Type B pancreatic cell (in vitro differentiated cells): ENCODE measurements around the gene TARBP2. TPM values are rescaled to one million over a fixed set of nuclear protein-coding genes. Genes with fewer than 3 reads are reported as not detected.
"Not testable (repeated sequence)": the region's sequence is repeated elsewhere in the genome, so short reads cannot be mapped to it uniquely, and the experiment has no call there.

Experiments used
- DNase-seq: peaks from one replicate; pipeline ENCODE4 v3.0.0; 2021; ENCODE audit warnings: mixed read lengths; ENCODE audit not compliant: unreplicated experiment; ENCODE audit errors: extremely low spot score
- H3K27ac Mint-ChIP-seq: 2 replicates; pipeline ENCODE4 v1.8.0; 2021; ENCODE audit warnings: mild to moderate bottlenecking, mixed read lengths
- H3K27me3 Mint-ChIP-seq: 2 replicates; pipeline ENCODE4 v1.8.0; 2021; ENCODE audit warnings: mixed read lengths
- H3K36me3 Mint-ChIP-seq: 2 replicates; pipeline ENCODE4 v1.8.0; 2021; ENCODE audit warnings: mixed read lengths
- H3K4me1 Mint-ChIP-seq: one replicate; pipeline ENCODE4 v1.8.0; 2021; ENCODE audit warnings: mixed read lengths; ENCODE audit not compliant: unreplicated experiment
- H3K4me3 Mint-ChIP-seq: 2 replicates; pipeline ENCODE4 v1.8.0; 2021; ENCODE audit warnings: mild to moderate bottlenecking, mixed read lengths
- H3K9me3 Mint-ChIP-seq: 2 replicates; pipeline ENCODE4 v1.8.0; 2021; ENCODE audit warnings: mixed read lengths
- total RNA-seq: library from RNA; stranded (reverse); gene quantifications from 2 replicates; pipeline ENCODE4 v1.2.1, GENCODE V29; 2021; ENCODE audit warnings: low replicate concordance
- TF ChIP-seq, protein P1 (sequence below): fragments of 200-600 bp; sonication (generic); conservative IDR thresholded peaks from 2 replicates; pipeline ENCODE4 v1.5.0; 2021; ENCODE audit warnings: antibody characterized with exemption, mild to moderate bottlenecking

Gene TARBP2
- total RNA-seq, 1 donor from 2014 or later, result 52.3 TPM

GRCh38 chr12:53538209-53538689 lies 37.2 kb downstream of the TARBP2 start:
- no peak for DNase-seq
- peak overlapping the region; percentile 66 for H3K27ac Mint-ChIP-seq
- H3K9me3 Mint-ChIP-seq, result no peaks in the 10 kb centered on the region
- peaks cover 10% of the 10 kb centered on the region for H3K4me1 Mint-ChIP-seq
- TF ChIP-seq, protein P1, sequence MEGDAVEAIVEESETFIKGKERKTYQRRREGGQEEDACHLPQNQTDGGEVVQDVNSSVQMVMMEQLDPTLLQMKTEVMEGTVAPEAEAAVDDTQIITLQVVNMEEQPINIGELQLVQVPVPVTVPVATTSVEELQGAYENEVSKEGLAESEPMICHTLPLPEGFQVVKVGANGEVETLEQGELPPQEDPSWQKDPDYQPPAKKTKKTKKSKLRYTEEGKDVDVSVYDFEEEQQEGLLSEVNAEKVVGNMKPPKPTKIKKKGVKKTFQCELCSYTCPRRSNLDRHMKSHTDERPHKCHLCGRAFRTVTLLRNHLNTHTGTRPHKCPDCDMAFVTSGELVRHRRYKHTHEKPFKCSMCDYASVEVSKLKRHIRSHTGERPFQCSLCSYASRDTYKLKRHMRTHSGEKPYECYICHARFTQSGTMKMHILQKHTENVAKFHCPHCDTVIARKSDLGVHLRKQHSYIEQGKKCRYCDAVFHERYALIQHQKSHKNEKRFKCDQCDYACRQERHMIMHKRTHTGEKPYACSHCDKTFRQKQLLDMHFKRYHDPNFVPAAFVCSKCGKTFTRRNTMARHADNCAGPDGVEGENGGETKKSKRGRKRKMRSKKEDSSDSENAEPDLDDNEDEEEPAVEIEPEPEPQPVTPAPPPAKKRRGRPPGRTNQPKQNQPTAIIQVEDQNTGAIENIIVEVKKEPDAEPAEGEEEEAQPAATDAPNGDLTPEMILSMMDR, result no peak
- H3K27me3 Mint-ChIP-seq, result no peaks in the 10 kb centered on the region
- no peak overlapping the region for H3K4me3 Mint-ChIP-seq
- peaks cover 16% of the 10 kb centered on the region for H3K36me3 Mint-ChIP-seq

GRCh38 chr12:53539526-53539925 lies 38.4 kb downstream of the TARBP2 start:
- H3K36me3 Mint-ChIP-seq, result peaks cover 13% of the 10 kb centered on the region
- TF ChIP-seq, protein P1, result no peak
- DNase-seq, result no peak

DNA sequence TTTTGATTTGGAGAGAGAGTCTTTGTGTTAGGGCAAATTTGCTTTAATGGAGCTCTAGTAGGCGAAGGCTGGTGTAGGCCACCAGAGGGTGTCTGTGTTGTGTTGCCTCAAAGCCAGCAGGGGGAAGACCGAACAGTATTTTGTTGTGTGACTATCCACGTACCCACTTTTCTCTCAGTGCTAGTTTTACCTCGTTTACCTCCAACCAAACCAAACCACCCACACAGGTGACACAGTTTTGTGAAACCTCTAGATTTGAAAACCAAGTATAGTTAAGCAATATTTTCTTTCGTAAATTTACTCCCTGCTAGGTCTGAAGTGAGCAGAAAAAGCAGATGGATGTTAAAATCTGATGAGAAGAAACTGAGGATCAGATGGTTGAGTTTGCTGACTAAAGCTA lies 42.5 kb downstream of the TARBP2 start:
- peaks cover 7% of the 10 kb centered on the region for H3K36me3 Mint-ChIP-seq
- H3K9me3 Mint-ChIP-seq, result no peaks in the 10 kb centered on the region
- H3K4me1 Mint-ChIP-seq, result peaks cover 8% of the 10 kb centered on the region
- DNase-seq, result no peak
- H3K4me3 Mint-ChIP-seq, result no peak overlapping the region
- TF ChIP-seq, protein P1, result peak; percentile 87
- H3K27ac Mint-ChIP-seq, result peak overlapping the region; percentile 81
- no peaks in the 10 kb centered on the region for H3K27me3 Mint-ChIP-seq

More at GRCh38 chr12:53539526-53539925, 38.4 kb downstream of the TARBP2 start:
- H3K4me3 Mint-ChIP-seq, result no peak overlapping the region
- no peaks in the 10 kb centered on the region for H3K9me3 Mint-ChIP-seq
- no peaks in the 10 kb centered on the region for H3K27me3 Mint-ChIP-seq
- H3K4me1 Mint-ChIP-seq, result peaks cover 14% of the 10 kb centered on the region
- no peak overlapping the region for H3K27ac Mint-ChIP-seq

GRCh38 chr12:53548354-53548753 lies 47.3 kb downstream of the TARBP2 start:
- H3K36me3 Mint-ChIP-seq, H3K27me3 Mint-ChIP-seq, DNase-seq, H3K27ac Mint-ChIP-seq, H3K9me3 Mint-ChIP-seq, H3K4me3 Mint-ChIP-seq: not testable (repeated sequence)
- H3K4me1 Mint-ChIP-seq, result peaks cover 12% of the 10 kb centered on the region

GRCh38 chr12:53550131-53550530 lies 49.0 kb downstream of the TARBP2 start:
- DNase-seq, H3K4me3 Mint-ChIP-seq, H3K27me3 Mint-ChIP-seq, H3K9me3 Mint-ChIP-seq, H3K27ac Mint-ChIP-seq: not testable (repeated sequence)
- Mint-ChIP-seq H3K4me1 (peaks cover 11% of the 10 kb centered on the region), H3K36me3 (peaks cover 13% of the 10 kb centered on the region)

GRCh38 chr12:53550595-53550994 lies 49.5 kb downstream of the TARBP2 start:
- Mint-ChIP-seq H3K4me1 (peaks cover 11% of the 10 kb centered on the region), H3K27ac (no peak overlapping the region), H3K36me3 (peaks cover 13% of the 10 kb centered on the region), H3K4me3 (no peak overlapping the region), H3K27me3 (no peaks in the 10 kb centered on the region), H3K9me3 (no peaks in the 10 kb centered on the region)
- TF ChIP-seq, protein P1, result no peak
- no peak for DNase-seq

DNA sequence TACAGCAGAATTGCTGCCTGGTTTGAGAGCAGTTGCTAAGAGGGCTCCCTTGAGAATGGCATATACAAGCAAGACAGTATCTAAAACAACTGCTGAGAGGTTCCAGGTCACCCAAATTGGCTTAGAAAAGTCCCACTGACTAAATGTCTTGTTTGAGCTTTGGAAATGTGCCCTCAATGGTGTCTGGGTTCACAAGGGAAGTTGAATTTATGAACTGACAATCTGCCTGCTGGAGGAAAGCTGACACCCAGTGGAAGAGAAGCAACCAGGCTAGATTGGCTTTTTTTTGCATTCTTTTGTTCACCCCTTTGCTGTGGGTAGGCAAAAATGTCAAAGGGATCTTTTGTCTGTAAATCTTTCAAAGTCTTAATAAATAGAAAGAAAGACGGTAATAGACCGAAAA lies 50.8 kb downstream of the TARBP2 start:
- H3K4me1 Mint-ChIP-seq, result peaks cover 11% of the 10 kb centered on the region
- no peak overlapping the region for H3K4me3 Mint-ChIP-seq
- DNase-seq, result no peak
- no peaks in the 10 kb centered on the region for H3K27me3 Mint-ChIP-seq
- no peaks in the 10 kb centered on the region for H3K9me3 Mint-ChIP-seq
- peaks cover 13% of the 10 kb centered on the region for H3K36me3 Mint-ChIP-seq
- no peak overlapping the region for H3K27ac Mint-ChIP-seq
- TF ChIP-seq, protein P1, result no peak
